HUES64 (cell line): Measurements from ENCODE around the gene SMIM27.
A peak's percentile ranks its signal among the peaks of the same experiment; 100 is the strongest.

Experiments used
- H3K27ac ChIP-seq: 2 replicates; pipeline ENCODE4 v1.7.0; 2013; ENCODE audit warnings: low read depth, low read length, inconsistent platforms
- H3K27me3 ChIP-seq: 2 replicates; pipeline ENCODE4 v1.6.1; 2013; ENCODE audit warnings: mild to moderate bottlenecking, low read length; ENCODE audit not compliant: insufficient read depth
- H3K36me3 ChIP-seq: 2 replicates; pipeline ENCODE4 v1.6.1; 2013; ENCODE audit warnings: mild to moderate bottlenecking, low read length; ENCODE audit not compliant: insufficient read depth
- H3K4me1 ChIP-seq: 2 replicates; pipeline ENCODE4 v1.6.1; 2013; ENCODE audit warnings: mild to moderate bottlenecking, low read length, moderate library complexity; ENCODE audit not compliant: insufficient read depth
- H3K4me3 ChIP-seq: 2 replicates; pipeline ENCODE4 v1.5.1; 2013; ENCODE audit warnings: mild to moderate bottlenecking, low read length, moderate library complexity
- H3K9ac ChIP-seq: 2 replicates; pipeline ENCODE4 v1.6.1; 2013; ENCODE audit warnings: mild to moderate bottlenecking, low read depth, low read length
- H3K9me3 ChIP-seq: 2 replicates; pipeline ENCODE4 v1.6.1; 2013; ENCODE audit warnings: low read depth, low read length; ENCODE audit not compliant: insufficient read depth
- WGBS: fragments of 150-250, 120-280 bp; methylation state at CpG from one replicate; pipeline ENCODE4 v1.1.7; 2013; ENCODE audit warnings: missing lambda C conversion rate; 5-methylcytosine and 5-hydroxymethylcytosine counted together

Gene SMIM27

GRCh38 chr9:32554591-32554990 is 2.5 kb downstream of the SMIM27 start:
- Histone ChIP-seq H3K4me3 (no peak overlapping the region), H3K36me3 (no peaks in the 10 kb centered on the region; the same call in 1 of the 2 replicates), H3K9ac (no peak overlapping the region), H3K27ac (no peak overlapping the region), H3K4me1 (peaks cover 6% of the 10 kb centered on the region; the same call in 1 of the 2 replicates), H3K27me3 (no peaks in the 10 kb centered on the region), H3K9me3 (no peaks in the 10 kb centered on the region)

GRCh38 chr9:32558408-32558934 is 6.3 kb downstream of the SMIM27 start:
- H3K27me3 ChIP-seq = no peaks in the 10 kb centered on the region
- H3K36me3 ChIP-seq = no peaks in the 10 kb centered on the region; the same call in 1 of the 2 replicates
- 96% methylated on average over 3 of the region's 3 CpGs for WGBS
- H3K4me3 ChIP-seq = no peak overlapping the region
- H3K9ac ChIP-seq = no peak overlapping the region
- no peak overlapping the region for H3K27ac ChIP-seq
- no peaks in the 10 kb centered on the region for H3K9me3 ChIP-seq
- peaks cover 1% of the 10 kb centered on the region; the same call in 1 of the 2 replicates for H3K4me1 ChIP-seq

DNA sequence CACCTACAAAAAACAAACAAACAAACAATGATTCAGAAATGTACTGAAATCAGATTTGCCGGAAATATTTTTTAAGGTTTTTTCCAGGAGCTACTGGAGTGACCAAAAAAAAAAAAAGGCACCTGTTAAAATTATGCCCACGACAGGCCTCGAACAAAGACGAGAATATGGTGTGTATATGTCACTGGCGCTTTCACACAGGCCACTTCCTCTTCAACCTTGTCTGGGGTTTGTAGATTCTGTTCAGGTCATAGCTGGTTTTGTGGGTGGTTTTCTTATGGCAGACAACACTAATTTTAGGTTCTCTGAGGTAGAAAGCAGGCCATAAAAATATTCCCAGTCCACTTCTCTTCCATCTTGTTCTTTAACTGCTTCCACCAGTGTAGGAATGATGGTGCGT is 13.8 kb downstream of the SMIM27 start:
- no peaks in the 10 kb centered on the region for H3K27me3 ChIP-seq
- H3K9me3 ChIP-seq = no peaks in the 10 kb centered on the region
- H3K4me1 ChIP-seq = no peaks in the 10 kb centered on the region
- peaks cover 44% of the 10 kb centered on the region for H3K36me3 ChIP-seq
- H3K9ac ChIP-seq = no peak overlapping the region
- no peak overlapping the region for H3K27ac ChIP-seq
- H3K4me3 ChIP-seq = no peak overlapping the region
- 95% methylated on average over 6 of the region's 6 CpGs for WGBS

DNA sequence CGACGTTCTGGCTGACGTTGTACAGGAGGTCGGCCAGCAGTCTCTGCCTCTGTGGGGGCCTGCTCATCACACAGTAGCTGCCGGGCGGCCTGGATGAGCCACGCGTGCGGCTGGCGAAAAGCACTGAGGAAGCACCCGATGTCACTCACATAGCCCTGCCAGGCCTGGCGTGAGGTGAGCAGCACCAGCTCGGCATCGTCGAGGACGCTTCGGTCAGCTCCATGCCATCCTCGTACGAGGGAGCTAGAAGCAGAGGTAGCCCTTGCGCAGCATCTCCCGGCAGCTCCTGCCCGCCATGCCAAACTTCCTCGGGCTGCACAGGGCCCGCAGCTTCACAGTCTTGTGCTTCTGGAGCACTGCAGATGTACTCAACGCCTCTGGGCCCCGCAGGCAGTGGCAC is 14.6 kb downstream of the SMIM27 start:
- Histone ChIP-seq H3K4me1 (peaks cover 7% of the 10 kb centered on the region; the same call in 1 of the 2 replicates), H3K4me3 (no peak overlapping the region), H3K36me3 (peaks cover 44% of the 10 kb centered on the region), H3K27me3 (no peaks in the 10 kb centered on the region), H3K9ac (no peak overlapping the region), H3K9me3 (no peaks in the 10 kb centered on the region), H3K27ac (no peak overlapping the region)
- WGBS = 97% methylated on average over 26 of the region's 26 CpGs

DNA sequence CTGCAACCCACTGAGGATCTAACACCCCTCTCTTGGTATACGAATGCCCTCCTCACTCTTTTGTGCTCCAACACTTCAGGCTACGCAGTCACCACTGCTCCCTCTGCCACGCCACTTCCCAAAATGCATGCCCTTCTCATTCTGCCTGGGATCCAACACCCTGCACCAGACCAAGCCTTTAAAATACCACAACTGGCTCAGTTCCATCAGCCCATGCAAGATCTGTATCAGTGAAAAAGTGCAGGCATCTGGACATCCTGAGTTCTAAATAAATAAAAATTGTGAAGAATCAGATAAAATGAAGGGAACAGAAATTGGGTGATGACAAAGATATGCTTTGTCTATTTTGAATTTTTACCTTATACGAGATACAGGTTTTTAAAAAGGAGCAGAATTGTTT is 18.1 kb downstream of the SMIM27 start:
- H3K9me3 ChIP-seq = no peaks in the 10 kb centered on the region
- H3K27me3 ChIP-seq = no peaks in the 10 kb centered on the region
- H3K27ac ChIP-seq = no peak overlapping the region
- 97% methylated on average over 4 of the region's 4 CpGs for WGBS
- peaks cover 15% of the 10 kb centered on the region; the same call in 1 of the 2 replicates for H3K4me1 ChIP-seq
- no peak overlapping the region for H3K4me3 ChIP-seq
- H3K9ac ChIP-seq = no peak overlapping the region
- peaks cover 36% of the 10 kb centered on the region for H3K36me3 ChIP-seq

DNA sequence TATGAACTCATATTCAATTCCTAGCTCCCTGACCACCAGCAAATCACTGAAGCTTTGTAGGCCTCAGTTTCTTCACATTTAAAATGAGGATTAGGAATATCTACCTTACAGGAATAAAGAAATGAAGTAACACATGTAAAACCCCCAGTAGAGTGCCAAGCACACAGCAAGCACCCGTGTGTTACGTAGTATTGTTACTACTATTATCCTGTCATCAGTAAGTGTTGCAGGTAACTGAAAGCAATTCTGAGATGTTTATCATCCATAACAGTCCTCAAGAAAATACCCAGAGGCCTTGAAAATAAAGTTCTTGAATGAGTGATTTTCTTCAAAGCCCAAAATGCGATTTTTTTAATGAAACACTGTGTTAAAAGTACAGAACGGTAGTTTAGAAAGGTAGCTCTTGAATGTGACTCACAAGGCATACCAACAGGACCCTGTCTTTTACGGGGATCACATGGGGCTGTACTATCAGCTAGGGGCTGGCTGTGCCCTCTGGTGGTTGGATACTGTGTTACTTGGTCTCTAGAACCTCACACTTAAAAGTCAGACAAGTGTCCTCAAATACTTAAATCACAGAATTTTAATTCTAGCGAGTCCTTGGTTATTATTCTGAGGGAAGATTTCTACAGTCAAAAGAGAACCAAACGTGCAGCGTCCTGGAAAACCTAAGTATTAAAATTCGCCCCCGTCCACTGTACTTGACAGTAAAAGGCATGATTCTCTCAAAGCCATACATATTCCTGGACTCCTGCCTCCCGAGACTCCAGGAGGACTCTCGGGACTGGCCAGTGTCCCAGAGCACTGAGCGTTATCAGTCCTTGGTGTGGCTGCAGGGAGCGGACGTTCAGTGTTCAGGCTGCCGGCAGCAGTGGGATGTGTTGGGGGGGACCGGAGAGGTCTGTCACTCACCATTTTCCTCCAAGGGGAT is 20.1 kb downstream of the SMIM27 start:
- H3K36me3 ChIP-seq = peaks cover 18% of the 10 kb centered on the region
- H3K4me1 ChIP-seq = peaks cover 15% of the 10 kb centered on the region; the same call in 1 of the 2 replicates
- no peaks in the 10 kb centered on the region for H3K9me3 ChIP-seq
- peak overlapping the region; percentile 75 for H3K27ac ChIP-seq
- WGBS = under 1% methylated on average over 15 of the region's 17 CpGs
- no peaks in the 10 kb centered on the region for H3K27me3 ChIP-seq
- peak overlapping the region; percentile 79 for H3K4me3 ChIP-seq
- H3K9ac ChIP-seq = peak overlapping the region; percentile 88

DNA sequence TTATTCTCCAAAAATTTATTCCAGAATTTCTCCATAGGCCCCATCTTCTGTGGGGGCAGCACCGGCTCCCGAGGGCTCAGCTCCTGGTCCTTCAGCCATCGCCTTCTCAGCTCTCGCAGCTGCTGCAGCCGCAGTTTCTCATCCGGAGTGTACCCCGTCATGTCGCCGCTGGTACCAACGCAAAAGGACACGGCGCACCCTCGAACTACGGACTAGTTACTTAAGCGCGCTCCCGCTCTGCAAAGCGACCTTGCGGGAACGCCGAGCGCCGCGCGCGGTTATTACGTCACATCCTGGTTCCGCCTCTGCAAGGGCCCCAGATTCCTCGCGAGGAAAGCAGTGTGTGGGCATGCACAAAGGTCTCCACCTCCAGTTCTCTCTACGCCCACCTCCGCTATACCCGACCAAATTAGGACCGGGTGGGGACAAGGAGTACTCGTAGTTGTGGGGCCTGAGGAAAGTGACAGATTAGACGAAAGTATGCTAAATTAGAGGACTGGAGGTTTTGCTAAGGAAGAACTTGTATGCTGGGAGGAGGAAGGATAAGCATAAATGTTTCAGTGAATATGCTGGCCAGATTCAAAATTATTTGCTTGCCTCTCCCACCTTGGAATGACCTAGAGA is 20.9 kb downstream of the SMIM27 start, which contains the start of gene NDUFB6:
NDUFB6 (minus strand) TSS at position 260 of the 624 bp plus-strand sequence; CDS start at position 161, 99 bp downstream.
- Histone ChIP-seq H3K27ac (peak within 1 kb of the TSS; percentile 75), H3K4me1 (peaks cover 15% of the 10 kb centered on the region; the same call in 1 of the 2 replicates), H3K36me3 (peaks cover 11% of the 10 kb centered on the region), H3K9me3 (no peaks in the 10 kb centered on the region), H3K9ac (peak within 1 kb of the TSS; percentile 88), H3K27me3 (no peaks in the 10 kb centered on the region), H3K4me3 (peak within 1 kb of the TSS; percentile 79)
- WGBS = under 1% methylated on average over 36 of the region's 36 CpGs

- no peaks in the 10 kb centered on the region for H3K9me3 ChIP-seq
- 88% methylated on average over 5 of the region's 7 CpGs for WGBS
- no peaks in the 10 kb centered on the region for H3K27me3 ChIP-seq
- H3K27ac ChIP-seq = no peak overlapping the region
- peaks cover 15% of the 10 kb centered on the region; the same call in 1 of the 2 replicates for H3K4me1 ChIP-seq
- peaks cover 7% of the 10 kb centered on the region; the same call in 1 of the 2 replicates for H3K36me3 ChIP-seq
- H3K9ac ChIP-seq = no peak overlapping the region
- peak overlapping the region; percentile 79 for H3K4me3 ChIP-seq
Observed at GRCh38 chr9:32573821-32574220, 21.7 kb downstream of the SMIM27 start.

GRCh38 chr9:32574858-32575257 is 22.7 kb downstream of the SMIM27 start:
- WGBS = 93% methylated on average over 1 of the region's 1 CpG
- peaks cover 15% of the 10 kb centered on the region; the same call in 1 of the 2 replicates for H3K4me1 ChIP-seq
- H3K27ac ChIP-seq = no peak overlapping the region
- no peak overlapping the region for H3K9ac ChIP-seq
- H3K4me3 ChIP-seq = no peak overlapping the region
- H3K36me3 ChIP-seq = peaks cover 4% of the 10 kb centered on the region; the same call in 1 of the 2 replicates
- no peaks in the 10 kb centered on the region for H3K9me3 ChIP-seq
- no peaks in the 10 kb centered on the region for H3K27me3 ChIP-seq

DNA sequence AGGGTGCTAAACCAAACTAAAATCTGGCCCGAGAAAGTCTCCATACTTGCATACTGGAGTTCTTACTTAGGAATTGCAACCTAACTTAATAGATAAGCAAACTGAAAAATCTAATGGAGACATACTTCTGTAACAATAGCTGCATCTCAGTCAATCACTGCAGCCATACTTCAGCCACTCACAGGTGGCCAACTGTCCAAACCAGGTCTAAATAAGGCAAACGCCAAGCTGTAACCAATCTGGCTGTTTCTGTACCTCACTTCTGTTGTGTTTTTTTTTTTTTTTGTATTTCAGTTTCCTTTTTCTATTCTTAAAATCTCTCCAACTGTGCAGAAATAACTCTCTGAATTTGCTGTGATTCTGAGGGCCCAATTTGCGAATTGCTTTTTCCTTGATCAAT is 25.2 kb downstream of the SMIM27 start:
- H3K4me1 ChIP-seq = peaks cover 4% of the 10 kb centered on the region; the same call in 1 of the 2 replicates
- no peaks in the 10 kb centered on the region for H3K36me3 ChIP-seq
- 98% methylated on average over 2 of the region's 3 CpGs for WGBS
- no peaks in the 10 kb centered on the region for H3K27me3 ChIP-seq
- H3K9ac ChIP-seq = no peak overlapping the region
- no peaks in the 10 kb centered on the region for H3K9me3 ChIP-seq
- H3K27ac ChIP-seq = no peak overlapping the region
- no peak overlapping the region for H3K4me3 ChIP-seq

- Histone ChIP-seq H3K27me3 (no peaks in the 10 kb centered on the region), H3K9me3 (no peaks in the 10 kb centered on the region), H3K9ac (no peak overlapping the region), H3K27ac (no peak overlapping the region), H3K36me3 (no peaks in the 10 kb centered on the region), H3K4me1 (no peaks in the 10 kb centered on the region), H3K4me3 (no peak overlapping the region)
- 87% methylated on average over 5 of the region's 5 CpGs for WGBS
Observed at GRCh38 chr9:32578976-32579375, 26.8 kb downstream of the SMIM27 start.
